MCF 10A (cell line): ENCODE measurements around the gene LRRC63. TPM values are rescaled to one million over a fixed set of nuclear protein-coding genes. Genes with fewer than 3 reads are reported as not detected.
"Not testable (repeated sequence)": the region's sequence is repeated elsewhere in the genome, so short reads cannot be mapped to it uniquely, and the experiment has no call there.

Experiments
- Bru-seq: library from RNA; stranded (reverse); fragments of 400-500 nt; gene quantifications from one replicate; lab custom pipeline; 2021; lab: Mats Ljungman, UMichigan
- BruChase-seq, 2 experiments: library from RNA; stranded (reverse); fragments of 400-500 nt; gene quantifications; one replicate each; lab custom pipeline; 2021; lab: Mats Ljungman, UMichigan
- BruUV-seq: library from RNA; stranded (reverse); fragments of 400-500 nt; replicated peaks from 2 replicates; lab custom pipeline; 2021; lab: Mats Ljungman, UMichigan
- CTCF ChIA-PET: fragments of 300-600 bp; sonication (Branson Sonifier 250); formaldehyde crosslinking; extraction: SDS; loops from one replicate; lab custom pipeline; 2021; ENCODE audit warnings: antibody characterized with exemption, inconsistent platforms; lab: Yijun Ruan, JAX
- POLR2A ChIA-PET: fragments of 300-600, 350-650 bp; sonication (Branson Sonifier 250); formaldehyde crosslinking; extraction: SDS; loops from one replicate; lab custom pipeline; 2020; ENCODE audit warnings: antibody characterized with exemption, inconsistent platforms; lab: Yijun Ruan, JAX
- DNase-seq: peaks from one replicate; pipeline ENCODE4 v3.0.0-alpha.2; 2018; ENCODE audit not compliant: unreplicated experiment
- H3K27ac Mint-ChIP-seq: one replicate; pipeline ENCODE4 v1.8.0; 2022; ENCODE audit warnings: mild to moderate bottlenecking, low read depth, mixed read lengths; ENCODE audit not compliant: unreplicated experiment
- H3K27me3 Mint-ChIP-seq: one replicate; pipeline ENCODE4 v1.8.0; 2022; ENCODE audit warnings: mixed read lengths; ENCODE audit not compliant: insufficient read depth, unreplicated experiment
- H3K36me3 Mint-ChIP-seq: one replicate; pipeline ENCODE4 v1.8.0; 2022; ENCODE audit warnings: mild to moderate bottlenecking, moderate library complexity, mixed read lengths; ENCODE audit not compliant: insufficient read depth, unreplicated experiment
- H3K4me1 Mint-ChIP-seq: one replicate; pipeline ENCODE4 v1.8.0; 2022; ENCODE audit warnings: mixed read lengths; ENCODE audit not compliant: insufficient read depth, unreplicated experiment
- H3K4me3 Mint-ChIP-seq: one replicate; pipeline ENCODE4 v1.8.0; 2022; ENCODE audit warnings: mild to moderate bottlenecking, moderate library complexity, mixed read lengths; ENCODE audit not compliant: unreplicated experiment
- H3K9me3 Mint-ChIP-seq: one replicate; pipeline ENCODE4 v1.8.0; 2022; ENCODE audit warnings: mixed read lengths; ENCODE audit not compliant: unreplicated experiment
- intact Hi-C: fragments of 100-400 bp; cut with micrococcal nuclease; formaldehyde crosslinking; loops from 2 replicates; pipeline ENCODE4 v1.14.1; 2022
- long read RNA-seq: library from polyadenylated mRNA; stranded (forward); transcript quantifications from one replicate; pipeline ENCODE4 v2.0.0, GENCODE V29; 2022
- total RNA-seq: library from RNA; stranded (reverse); gene quantifications from 2 replicates; pipeline ENCODE4 v1.2.3, GENCODE V29; 2022
- TF ChIP-seq, protein P1 (sequence below): fragments of 200-600 bp; IDR thresholded peaks from one replicate; pipeline ENCODE4 v1.8.0; 2022; ENCODE audit warnings: antibody characterized with exemption, mild to moderate bottlenecking; ENCODE audit not compliant: unreplicated experiment

Gene LRRC63, protein sequence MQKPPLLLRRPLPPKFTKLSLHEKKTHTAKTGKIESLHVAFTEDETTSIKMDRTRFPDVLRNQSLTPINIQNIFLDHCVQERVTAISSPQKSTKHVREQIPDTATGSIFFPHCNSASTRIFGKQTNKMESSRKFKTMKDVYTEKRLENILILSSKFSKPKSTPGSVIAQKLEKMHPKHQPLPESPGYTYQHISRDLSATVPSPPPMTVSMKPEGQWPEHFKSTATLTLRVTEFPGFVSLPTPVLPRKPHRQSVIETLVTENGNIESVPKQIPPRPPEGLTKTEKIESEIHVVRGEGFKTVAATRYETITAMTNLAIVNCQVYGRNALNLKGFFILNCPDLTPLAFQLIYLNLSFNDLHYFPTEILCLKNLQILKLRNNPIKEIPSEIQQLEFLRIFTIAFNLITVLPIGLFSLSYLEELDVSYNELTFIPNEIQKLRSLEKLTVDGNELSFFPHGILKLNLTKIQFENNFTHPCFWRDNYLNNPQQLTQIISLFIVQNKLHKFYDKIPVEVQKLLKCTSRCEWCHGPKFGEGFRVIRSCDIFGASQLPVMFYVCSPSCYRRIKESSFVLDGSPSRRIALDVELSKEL
- total RNA-seq = not detected in 2 replicates
- Bru-seq, nascent RNA = percentile 4 among the genes with signal in this experiment
- BruChase-seq, experiment 1, labeled RNA remaining after a 6-hour chase = percentile 2 among the genes with signal in this experiment
- BruChase-seq, experiment 2, labeled RNA remaining after a 2-hour chase = not detected
- long read RNA-seq = 0 reads

DNA sequence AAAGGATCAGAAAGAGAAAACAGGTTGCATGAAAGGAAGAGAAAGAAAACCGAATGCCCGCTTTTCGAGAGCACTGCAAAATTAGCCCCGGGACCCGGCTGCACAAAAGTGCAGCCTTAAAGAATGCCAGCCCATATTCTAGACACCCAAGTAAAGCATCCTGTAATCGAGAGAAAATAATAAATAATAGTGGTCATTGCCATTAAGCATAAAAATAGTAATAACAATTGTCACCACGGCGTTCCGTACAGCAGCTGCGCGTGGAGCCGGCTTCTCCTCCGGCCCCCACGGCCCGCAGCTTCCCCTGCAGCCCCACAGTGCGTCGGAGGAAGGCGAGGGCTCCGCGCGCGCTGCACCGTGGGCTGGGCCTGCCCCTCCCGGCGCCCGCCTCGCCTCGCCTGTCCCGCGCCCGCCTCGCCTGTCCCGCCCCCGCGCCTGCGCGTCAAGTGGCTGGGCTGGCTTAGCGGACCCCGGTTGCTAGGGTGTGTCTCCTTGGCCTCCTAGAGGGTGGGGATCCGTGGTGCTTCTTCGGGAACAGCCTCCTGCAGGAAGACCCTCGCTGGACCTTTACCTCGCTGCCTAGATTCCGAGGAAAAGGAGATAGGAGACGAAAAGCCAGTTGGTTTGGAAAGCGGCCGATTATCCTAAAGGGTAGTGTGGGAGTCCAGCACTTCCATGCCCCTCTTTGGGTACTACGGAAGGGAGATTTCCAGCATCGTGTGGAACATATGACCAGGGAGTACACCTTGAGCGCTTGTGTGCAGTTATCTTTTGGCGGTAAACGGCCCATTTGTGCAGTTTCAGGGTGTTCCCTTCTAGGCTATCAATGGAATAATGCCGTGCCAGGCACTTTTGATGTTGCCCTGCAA lies at the start of gene LRRC63:
TSS of gene LRRC63 (plus strand) at position 446 of the 869 bp plus-strand sequence. CDS start 1,107 bp downstream, outside the sequence.
- Mint-ChIP-seq H3K27me3 (peaks cover 37% of the 10 kb centered on the region), H3K4me1 (peaks cover 6% of the 10 kb centered on the region), H3K4me3 (peak within 1 kb of the TSS; percentile 60), H3K9me3 (no peaks in the 10 kb centered on the region), H3K36me3 (no peaks in the 10 kb centered on the region), H3K27ac (no peak within 1 kb of the TSS)
- intact Hi-C loops = no loop called here
- TF ChIP-seq, protein P1, sequence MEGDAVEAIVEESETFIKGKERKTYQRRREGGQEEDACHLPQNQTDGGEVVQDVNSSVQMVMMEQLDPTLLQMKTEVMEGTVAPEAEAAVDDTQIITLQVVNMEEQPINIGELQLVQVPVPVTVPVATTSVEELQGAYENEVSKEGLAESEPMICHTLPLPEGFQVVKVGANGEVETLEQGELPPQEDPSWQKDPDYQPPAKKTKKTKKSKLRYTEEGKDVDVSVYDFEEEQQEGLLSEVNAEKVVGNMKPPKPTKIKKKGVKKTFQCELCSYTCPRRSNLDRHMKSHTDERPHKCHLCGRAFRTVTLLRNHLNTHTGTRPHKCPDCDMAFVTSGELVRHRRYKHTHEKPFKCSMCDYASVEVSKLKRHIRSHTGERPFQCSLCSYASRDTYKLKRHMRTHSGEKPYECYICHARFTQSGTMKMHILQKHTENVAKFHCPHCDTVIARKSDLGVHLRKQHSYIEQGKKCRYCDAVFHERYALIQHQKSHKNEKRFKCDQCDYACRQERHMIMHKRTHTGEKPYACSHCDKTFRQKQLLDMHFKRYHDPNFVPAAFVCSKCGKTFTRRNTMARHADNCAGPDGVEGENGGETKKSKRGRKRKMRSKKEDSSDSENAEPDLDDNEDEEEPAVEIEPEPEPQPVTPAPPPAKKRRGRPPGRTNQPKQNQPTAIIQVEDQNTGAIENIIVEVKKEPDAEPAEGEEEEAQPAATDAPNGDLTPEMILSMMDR = no peak
- BruUV-seq = no TSS peak
- CTCF ChIA-PET = interaction anchor here (1.1 kb wide), 1 partner anchor 44 kb away, joined by 3 read pairs; no protein-coding TSS in a partner anchor
- POLR2A ChIA-PET = no interaction called here
- peak; percentile 69 for DNase-seq

DNA sequence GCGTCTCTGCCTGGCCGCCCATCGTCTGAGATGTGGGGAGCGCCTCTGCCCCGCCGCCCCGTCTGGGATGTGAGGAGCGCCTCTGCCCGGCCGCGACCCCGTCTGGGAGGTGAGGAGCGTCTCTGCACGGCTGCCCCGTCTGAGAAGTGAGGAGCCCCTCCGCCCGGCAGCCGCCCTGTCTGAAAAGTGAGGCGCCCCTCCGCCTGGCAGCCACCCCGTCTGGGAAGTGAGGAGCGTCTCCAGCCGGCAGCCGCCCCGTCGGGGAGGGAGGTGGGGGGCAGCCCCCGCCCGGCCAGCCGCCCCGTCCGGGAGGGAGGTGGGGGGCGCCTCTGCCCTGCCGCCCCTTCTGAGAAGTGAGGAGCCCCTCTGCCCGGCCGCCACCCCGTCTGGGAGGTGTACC lies 49.0 kb upstream of the LRRC63 start:
- H3K27ac Mint-ChIP-seq, intact Hi-C loops, CTCF ChIA-PET, H3K9me3 Mint-ChIP-seq, H3K36me3 Mint-ChIP-seq, H3K4me1 Mint-ChIP-seq, DNase-seq, H3K4me3 Mint-ChIP-seq, BruUV-seq, POLR2A ChIA-PET: not testable (repeated sequence)
- H3K27me3 Mint-ChIP-seq = peaks cover 76% of the 10 kb centered on the region

DNA sequence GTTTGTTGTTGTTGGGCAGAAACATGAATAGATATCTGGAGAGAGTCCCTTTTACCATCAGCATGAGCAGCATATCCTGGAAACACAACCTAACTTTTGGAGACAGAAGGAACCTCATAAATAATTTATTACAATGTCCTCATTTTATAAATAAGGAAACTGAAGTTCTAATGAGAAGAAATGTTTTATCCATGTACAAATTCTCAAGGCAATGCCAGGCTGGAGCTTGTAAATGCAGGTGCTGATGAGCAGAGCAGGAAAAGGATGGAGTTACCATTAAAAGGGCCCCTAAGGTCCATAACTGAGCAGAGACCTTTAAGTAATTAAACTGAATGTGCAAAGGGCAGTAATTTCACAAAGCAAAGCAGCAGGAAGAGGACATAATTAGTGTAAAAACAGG lies 47.1 kb upstream of the LRRC63 start:
- no peak for DNase-seq
- no TSS peak for BruUV-seq
- intact Hi-C loops = no loop called here
- POLR2A ChIA-PET = no interaction called here
- Mint-ChIP-seq H3K4me1 (no peaks in the 10 kb centered on the region), H3K36me3 (no peaks in the 10 kb centered on the region), H3K27me3 (peaks cover 81% of the 10 kb centered on the region), H3K4me3 (no peak overlapping the region), H3K9me3 (no peaks in the 10 kb centered on the region), H3K27ac (no peak overlapping the region)
- CTCF ChIA-PET = interaction anchor here (0.8 kb wide), 1 partner anchor 157 kb away, joined by 3 read pairs; no protein-coding TSS in a partner anchor
- TF ChIP-seq, protein P1 = no peak

DNA sequence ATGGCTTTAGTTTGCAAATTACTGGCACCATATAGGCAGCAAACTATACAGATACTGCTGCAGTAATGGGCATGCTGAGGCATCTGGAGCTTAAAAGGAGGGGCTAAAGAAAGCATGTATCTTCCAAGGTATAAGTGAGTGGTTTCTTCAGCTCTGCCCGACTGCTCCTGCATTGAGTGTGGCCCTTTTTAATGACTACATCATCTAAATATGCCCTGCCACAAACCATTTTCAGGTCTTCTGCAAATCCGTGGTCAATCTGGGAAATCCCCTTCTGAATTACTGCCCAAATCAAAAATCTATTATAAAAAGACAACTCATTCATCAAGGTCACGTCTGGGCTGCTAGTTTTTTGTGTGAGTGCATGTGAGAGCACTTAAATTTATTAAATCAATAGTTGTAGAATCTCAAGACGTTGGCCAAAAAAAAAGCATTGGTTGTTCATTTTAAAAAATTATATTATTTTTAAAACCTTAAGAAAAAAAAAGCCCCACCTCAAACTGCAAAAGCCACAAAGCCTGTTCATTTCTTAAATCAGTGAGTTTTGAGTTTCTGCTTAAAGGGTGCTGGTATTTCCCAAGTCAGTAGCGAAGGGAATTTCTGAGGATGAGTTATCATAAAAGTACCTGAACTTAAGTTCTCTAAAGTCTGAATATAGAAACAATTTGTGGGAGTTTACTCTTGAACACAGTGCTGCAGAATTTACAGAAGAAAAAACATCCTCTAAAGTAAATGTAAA lies 46.1 kb upstream of the LRRC63 start:
- no peak overlapping the region for H3K27ac Mint-ChIP-seq
- DNase-seq = no peak
- H3K9me3 Mint-ChIP-seq = no peaks in the 10 kb centered on the region
- no peak overlapping the region for H3K4me3 Mint-ChIP-seq
- TF ChIP-seq, protein P1 = no peak
- no peaks in the 10 kb centered on the region for H3K4me1 Mint-ChIP-seq
- CTCF ChIA-PET = interaction anchor here (0.6 kb wide), 1 partner anchor 53 kb away, joined by 4 read pairs; no protein-coding TSS in a partner anchor
- POLR2A ChIA-PET = interaction anchor here (0.6 kb wide), 1 partner anchor 736 kb away, joined by 3 read pairs; no protein-coding TSS in a partner anchor
- H3K27me3 Mint-ChIP-seq = peaks cover 78% of the 10 kb centered on the region
- intact Hi-C loops = no loop called here
- H3K36me3 Mint-ChIP-seq = no peaks in the 10 kb centered on the region
- no TSS peak for BruUV-seq
